Panc1 (cell line): ENCODE data around the gene WDR70.

Source experiments
- TCF7L2 ChIP-seq: IDR thresholded peaks from 2 replicates; pipeline ENCODE4 v1.6.1; 2011; ENCODE audit warnings: mild to moderate bottlenecking, low read depth, low read length, inconsistent platforms
- TF ChIP-seq, protein P1 (sequence below): fragments of 450-650 bp; IDR thresholded peaks from 2 replicates; pipeline ENCODE4 v1.5.1; 2017; ENCODE audit warnings: mild to moderate bottlenecking

DNA sequence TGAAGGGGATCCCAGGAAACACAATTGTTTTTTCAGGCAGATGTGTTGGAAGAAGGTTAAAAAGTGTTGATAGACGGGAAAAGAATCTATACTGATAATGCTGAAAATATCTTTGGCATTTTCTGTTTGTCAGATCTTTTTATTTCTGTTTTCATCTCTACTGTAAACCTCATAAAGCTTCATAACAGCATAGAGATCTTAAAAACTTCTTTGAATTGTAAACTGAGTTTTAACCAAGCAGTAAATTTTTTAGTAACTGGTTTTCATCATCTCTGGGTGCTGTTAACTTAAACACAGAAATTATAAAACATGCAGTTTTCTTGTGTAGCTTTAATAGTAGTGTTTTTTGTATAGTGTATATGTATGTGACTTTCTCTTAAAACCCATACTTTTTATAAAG is 227.0 kb downstream of the WDR70 start:
- TF ChIP-seq, protein P1, sequence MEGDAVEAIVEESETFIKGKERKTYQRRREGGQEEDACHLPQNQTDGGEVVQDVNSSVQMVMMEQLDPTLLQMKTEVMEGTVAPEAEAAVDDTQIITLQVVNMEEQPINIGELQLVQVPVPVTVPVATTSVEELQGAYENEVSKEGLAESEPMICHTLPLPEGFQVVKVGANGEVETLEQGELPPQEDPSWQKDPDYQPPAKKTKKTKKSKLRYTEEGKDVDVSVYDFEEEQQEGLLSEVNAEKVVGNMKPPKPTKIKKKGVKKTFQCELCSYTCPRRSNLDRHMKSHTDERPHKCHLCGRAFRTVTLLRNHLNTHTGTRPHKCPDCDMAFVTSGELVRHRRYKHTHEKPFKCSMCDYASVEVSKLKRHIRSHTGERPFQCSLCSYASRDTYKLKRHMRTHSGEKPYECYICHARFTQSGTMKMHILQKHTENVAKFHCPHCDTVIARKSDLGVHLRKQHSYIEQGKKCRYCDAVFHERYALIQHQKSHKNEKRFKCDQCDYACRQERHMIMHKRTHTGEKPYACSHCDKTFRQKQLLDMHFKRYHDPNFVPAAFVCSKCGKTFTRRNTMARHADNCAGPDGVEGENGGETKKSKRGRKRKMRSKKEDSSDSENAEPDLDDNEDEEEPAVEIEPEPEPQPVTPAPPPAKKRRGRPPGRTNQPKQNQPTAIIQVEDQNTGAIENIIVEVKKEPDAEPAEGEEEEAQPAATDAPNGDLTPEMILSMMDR: no peak
- TF ChIP-seq TCF7L2: no peak
